NCI-H187 (cell line): Measurements from ENCODE around the gene HS3ST3A1.
A peak's percentile ranks its signal among the peaks of the same experiment; 100 is the strongest.

Experiments
- DNase-seq, 2 experiments: peaks; one replicate each; lab custom pipeline; 2025; lab: John Stamatoyannopoulos, UW

The HS3ST3A1 gene

GRCh38 chr17:13598353-13599167 lies 3.2 kb downstream of the HS3ST3A1 start:
- DNase-seq, result no peak

- no peak for DNase-seq
Measured at GRCh38 chr17:13597723-13598347, 3.9 kb downstream of the HS3ST3A1 start.

- no peak for DNase-seq
Measured at GRCh38 chr17:13596241-13596923, 5.3 kb downstream of the HS3ST3A1 start.

DNA sequence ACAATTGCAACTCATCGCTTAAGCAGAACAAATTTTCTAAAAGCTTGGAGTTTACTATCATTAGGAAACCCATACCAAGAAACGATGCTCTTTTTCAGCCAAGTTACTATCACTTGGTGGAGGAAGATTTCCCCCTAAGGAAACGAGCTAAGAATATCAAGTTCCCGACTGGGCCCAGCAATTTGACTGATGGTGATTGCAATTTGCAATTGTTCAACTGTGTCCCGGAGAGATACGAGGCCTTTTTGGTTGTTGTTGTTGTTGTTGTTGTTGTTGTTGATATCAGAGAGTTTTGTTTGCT lies 6.2 kb downstream of the HS3ST3A1 start:
- DNase-seq, result no peak

DNA sequence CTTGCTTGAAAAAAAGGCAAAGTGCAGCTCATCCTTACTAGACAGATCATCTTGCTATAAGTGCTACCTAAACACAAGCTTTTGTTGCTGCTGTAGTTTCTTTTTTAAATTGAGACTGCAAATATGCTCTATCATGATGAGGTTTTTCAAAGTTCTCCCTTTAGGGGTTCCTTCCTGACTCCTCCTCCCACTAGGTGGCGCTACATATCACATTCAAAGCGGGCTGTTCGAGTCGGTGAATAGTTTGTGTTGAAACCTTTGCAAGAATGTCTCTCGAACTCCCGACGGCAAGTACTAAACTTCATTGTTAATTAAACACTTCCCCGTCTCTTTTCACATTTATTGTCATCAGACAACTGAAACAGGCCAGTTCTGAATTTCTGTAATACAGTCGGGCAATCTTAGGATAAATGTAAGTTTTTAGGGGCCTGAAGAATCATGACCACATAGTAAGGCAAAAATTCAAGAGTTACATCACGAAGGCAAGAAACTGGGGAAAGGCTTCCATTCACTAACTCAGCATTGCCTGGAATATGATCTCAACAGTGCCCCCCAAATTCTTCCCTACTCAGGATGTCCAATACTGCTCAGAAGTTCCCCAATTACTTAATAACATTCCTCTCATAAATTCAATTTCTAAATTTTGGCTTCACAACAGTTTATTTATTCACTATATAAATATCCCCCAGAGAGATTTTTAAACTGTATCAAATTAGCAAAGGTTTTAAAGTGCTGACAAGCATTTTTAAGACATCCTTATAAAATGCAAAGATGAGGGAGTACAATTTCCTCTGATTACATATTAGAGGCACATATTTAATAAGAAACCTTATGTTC lies 6.7 kb downstream of the HS3ST3A1 start:
- DNase-seq, result peak in 1 of 2 experiments; percentile 19

GRCh38 chr17:13594310-13594709 lies 7.4 kb downstream of the HS3ST3A1 start:
- DNase-seq, result no peak

- DNase-seq, result no peak
Measured at GRCh38 chr17:13593757-13594156, 8.0 kb downstream of the HS3ST3A1 start.

- no peak for DNase-seq
Measured at GRCh38 chr17:13593021-13593751, 8.5 kb downstream of the HS3ST3A1 start.

DNA sequence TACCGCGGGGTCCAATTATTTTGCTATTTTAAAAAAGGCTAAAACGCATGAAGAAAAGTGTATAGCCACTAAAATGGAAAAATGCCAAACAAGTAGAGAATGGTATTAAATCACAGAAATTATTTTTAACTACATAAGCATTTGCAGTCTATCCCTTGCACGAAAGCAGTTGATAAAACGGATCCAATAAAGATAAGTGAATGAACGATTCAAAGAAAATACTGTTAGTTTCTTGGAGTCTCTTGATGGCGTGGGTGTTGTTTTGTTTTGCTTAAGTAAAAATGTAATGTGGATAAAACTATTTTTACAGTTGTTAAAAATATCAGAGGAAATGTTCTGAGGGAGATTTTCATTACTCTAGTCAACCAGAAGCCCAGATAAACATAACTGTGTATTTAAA lies 9.3 kb downstream of the HS3ST3A1 start:
- no peak for DNase-seq

- no peak for DNase-seq
Measured at GRCh38 chr17:13590441-13590840, 11.3 kb downstream of the HS3ST3A1 start.

DNA sequence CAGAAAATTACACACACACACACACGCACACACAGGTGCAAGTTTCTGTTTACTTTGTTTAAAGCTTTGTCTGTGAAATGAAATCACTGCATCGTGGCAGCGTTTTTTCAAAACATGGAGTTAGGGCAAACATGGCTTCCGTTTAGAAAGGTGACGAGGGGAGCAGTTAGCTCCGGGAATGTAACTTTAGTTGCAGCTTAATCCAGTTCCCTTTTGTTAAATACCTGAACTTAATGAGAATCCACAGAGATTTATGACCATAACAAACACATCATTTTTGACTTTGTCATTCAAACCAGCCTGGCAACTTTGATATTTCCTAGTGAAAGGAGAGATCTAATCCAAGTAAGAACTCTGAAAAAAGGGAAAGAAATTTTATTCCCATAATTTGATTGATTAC lies 12.1 kb downstream of the HS3ST3A1 start:
- DNase-seq, result no peak

DNA sequence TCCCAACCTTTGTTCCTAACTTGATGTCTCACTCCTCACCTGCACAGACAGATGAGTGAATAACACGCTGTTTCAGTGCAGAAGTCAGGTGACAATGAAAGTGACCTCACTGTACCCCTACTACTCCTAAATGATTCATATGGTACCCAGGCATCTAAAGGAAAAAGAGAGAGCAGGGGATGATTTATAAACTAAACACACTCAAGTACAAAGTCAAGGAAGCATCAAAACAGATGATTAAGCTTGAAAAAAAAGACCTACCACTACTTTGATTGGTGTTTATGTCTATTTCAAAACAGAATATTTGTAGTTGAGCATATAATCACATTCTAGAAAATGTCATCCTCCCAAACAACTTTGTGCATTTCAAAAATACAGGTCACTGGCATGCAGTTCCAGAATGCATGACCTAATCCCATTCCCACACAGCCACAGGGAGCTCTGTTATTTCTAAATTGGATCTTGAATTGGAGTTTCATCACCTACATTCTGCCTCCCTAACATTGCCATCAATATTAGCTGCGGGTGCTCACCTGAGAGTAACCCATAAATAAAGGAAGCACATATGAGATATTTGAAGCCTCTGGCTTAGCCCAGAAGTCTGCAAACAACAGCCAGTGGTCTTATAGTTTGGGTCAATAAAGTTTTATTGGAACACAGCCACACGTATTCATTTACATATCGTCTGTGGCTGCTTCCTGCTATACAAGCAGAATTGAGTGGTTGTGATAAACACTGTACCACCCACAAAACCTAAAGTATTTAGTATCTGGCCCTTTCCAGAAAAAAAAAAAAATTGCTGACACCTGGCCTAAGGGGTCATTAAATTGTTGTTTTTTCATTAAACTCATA lies 14.0 kb downstream of the HS3ST3A1 start:
- DNase-seq, result no peak

GRCh38 chr17:13584701-13585080 lies 17.0 kb downstream of the HS3ST3A1 start:
- DNase-seq, result no peak

DNA sequence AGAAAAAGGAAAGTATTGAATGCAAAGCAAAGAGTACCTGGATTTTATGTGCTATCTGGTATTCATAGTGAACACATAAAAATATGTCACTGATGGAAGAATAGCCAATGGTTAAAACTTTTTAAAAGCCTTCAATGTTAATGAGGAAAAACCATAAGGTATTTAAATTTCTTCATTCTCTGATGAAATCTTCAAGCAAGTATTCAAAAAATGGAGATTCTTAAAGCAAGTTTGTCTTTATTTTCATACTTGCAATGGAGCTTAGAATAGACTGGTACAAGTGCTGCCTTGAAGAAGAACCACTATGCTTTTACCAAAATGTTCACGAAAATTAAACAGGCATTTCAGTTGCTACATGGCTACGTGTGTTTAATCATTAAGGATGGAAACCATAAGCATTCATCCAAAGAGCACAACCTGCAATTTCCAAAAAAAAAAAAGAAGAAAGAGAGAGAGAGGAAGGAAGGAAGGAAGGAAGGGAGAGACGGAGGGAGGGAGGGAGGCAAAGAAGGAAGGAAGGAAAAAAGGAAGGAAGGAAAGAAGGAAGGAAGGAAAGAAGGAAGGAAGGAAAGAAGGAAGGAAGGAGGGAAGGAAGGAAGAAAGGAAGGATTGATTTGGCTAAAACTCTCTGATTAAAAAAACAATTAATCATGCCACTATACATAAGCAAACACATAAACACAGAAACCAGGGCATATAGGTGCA lies 17.6 kb downstream of the HS3ST3A1 start:
- DNase-seq, result no peak

GRCh38 chr17:13582776-13583547 lies 18.8 kb downstream of the HS3ST3A1 start:
- DNase-seq, result no peak

DNA sequence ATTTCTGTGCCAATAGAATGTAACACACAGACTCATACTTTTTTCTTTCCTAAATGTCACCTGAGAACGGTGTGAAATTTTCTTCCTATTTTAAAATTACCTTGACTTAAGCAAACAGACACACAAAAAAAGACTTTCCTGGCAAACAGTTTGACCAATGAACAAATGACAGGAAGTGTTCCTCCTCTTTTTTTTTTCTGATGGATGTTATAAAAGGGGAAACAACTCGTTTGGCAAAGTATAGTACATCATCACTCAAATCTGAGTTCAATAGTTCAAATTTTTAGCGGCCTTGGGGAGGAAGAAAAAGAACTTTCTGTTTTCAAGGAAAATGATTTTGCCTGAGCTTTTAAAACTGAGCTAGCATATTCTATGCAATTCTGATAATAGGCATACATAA lies 19.8 kb downstream of the HS3ST3A1 start:
- DNase-seq, result no peak

DNA sequence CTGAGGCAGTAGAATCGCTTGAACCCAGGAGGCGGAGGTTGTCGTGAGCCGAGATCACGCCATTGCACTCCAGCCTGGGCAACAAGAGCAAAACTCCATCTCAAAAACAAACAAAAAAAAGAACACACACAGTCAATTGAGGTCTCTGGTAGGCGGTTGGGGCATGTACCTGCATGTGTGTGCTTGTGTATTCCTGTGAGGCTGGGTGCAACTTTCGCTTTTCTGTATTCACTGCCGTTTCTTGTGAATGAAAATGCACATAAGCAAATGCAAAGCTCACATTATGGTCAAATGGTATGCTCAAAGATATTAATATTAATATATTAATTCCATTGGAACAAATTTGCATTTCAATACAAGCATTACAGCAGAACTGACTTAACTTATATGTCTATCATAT lies 20.9 kb downstream of the HS3ST3A1 start:
- no peak for DNase-seq

DNA sequence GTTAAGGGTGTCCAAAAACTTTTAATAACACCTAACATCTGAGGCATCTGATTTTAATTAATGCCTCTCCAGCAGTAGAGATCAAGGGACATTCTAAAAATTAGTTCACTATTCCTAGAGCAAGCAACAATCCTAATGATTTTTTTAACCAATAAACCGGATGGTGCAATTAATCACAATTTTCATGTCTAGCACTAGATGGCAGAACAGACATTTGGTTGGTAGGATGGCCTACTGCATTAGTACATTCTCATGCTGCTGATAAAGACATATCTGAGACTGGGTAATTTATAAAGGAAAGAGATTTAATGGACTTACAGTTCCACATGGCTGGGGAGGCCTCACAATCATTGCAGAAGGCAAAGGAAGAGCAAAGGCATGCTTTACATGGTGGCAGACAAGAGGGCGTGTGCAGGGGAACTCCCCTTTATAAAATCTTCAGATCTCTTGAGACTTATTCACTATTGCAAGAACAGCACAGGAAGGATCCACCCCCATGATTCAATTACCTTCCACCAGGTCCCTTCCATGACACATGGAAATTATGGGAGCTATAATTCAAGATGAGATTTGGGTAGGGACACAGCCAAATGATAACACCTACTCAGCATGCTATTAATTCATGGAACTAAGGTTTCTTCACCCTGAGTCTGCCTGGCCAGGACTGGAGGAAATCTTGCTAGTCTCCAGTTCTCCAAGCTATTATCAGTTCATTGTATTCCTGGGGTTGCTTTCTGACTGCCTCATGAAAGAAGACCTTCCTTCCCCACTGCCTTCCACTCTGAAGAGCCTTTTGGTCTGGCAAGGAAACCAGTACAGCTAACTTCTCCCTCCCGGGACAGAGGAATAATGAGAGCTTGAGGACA lies 24.8 kb downstream of the HS3ST3A1 start:
- DNase-seq, result no peak
